HG03139 (cell line): ENCODE data around the gene DIAPH1.

Experiments
- ATAC-seq: cut with Tn5 transposase; IDR thresholded peaks from one replicate; pipeline ENCODE4 v1.9.1; 2021; ENCODE audit not compliant: unreplicated experiment

Gene DIAPH1

GRCh38 chr5:141618804-141619554 lies at the start of gene DIAPH1:
DIAPH1 (minus strand) TSS chr5:141619000; CDS start chr5:141618914, 86 bp downstream.
- ATAC-seq = peak; percentile 83

DNA sequence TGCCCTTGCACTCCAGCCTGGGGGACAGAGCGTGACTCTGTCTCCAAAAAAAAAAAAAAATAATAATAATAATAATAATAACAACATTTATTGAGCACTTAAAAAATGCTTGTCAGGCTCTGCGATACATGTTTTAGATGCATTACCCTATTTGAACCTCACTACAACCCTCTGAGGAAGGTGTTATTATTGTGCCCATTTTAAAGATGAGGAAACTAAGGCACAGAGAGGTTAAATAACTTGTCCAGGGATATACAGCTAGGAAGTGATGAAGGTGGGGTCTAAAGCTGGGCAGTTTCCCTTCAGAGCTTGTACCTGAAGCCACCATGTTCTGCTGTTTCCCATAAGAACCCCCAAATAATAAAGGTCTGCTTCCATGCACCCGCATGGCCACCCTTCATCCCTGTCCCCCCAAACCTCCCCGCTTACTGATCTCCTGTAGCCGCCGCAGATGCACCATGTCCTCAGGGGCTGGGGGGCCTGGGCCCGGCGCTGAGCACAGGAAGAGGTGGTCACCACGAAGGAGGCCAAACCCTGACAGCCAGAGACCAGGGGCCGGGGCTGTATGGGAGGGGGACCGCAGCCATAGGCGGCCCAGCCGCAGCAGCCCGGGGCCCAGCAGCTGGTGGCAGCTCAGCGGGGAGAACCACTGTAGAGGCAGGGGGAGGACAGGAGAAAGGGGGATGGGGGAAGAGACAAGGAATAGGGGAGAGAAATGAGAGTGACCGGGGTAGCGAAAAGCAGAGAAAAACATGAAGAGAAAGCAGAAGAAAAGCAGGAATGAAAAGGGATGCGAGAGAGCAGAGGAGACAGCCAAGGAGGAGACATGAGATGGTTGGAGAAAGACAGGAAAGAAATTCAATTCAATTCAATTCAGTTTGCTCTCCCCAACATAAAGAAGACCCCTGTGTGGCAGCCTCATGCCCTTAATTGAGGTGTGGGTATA lies 47.5 kb upstream of the DIAPH1 start:
- no peak for ATAC-seq

GRCh38 chr5:141664733-141665461 lies 46.1 kb upstream of the DIAPH1 start:
- peak; percentile 88 for ATAC-seq

- ATAC-seq = no peak
Measured at GRCh38 chr5:141663506-141663905, 44.7 kb upstream of the DIAPH1 start.

DNA sequence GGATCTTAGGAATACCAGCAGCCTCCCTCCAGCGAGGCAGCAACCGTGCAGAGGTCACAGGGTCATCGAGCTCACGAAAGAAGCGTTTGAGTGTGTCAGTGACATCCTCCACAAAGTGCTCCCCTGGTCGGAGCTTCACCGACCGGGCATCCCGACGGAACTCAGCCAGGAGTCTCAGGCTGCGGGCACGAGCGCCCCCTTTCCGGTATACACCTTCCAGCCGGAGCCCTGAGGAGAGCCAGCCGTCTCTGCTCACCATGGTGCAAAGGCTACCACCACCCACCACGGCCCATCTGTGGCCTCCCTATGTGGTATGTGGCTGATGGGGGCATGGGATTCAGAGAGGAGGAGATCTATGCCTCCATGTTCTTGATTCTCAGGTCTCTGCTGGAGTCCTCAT lies 43.2 kb upstream of the DIAPH1 start:
- no peak for ATAC-seq

- ATAC-seq = peak; percentile 73
Measured at GRCh38 chr5:141657937-141658545, 39.2 kb upstream of the DIAPH1 start.

DNA sequence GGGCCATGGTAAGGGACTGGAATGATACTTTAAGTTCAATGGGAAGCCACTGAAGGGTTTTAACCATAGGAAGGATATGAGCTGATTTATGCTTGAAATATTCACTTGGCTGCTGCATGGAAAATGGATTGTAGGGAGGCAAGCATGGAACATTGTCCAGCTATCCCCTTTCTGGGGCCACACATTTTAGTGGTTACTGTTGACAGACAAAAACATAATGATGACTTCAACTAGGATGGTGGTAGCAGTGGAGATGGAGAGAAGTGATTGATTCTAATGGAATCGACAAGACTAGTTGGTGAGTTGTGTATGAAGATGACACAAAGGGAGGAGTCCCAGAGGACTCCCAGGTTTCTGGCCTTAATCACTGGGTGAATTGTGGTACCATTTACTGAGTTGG lies 38.6 kb upstream of the DIAPH1 start:
- ATAC-seq = no peak

DNA sequence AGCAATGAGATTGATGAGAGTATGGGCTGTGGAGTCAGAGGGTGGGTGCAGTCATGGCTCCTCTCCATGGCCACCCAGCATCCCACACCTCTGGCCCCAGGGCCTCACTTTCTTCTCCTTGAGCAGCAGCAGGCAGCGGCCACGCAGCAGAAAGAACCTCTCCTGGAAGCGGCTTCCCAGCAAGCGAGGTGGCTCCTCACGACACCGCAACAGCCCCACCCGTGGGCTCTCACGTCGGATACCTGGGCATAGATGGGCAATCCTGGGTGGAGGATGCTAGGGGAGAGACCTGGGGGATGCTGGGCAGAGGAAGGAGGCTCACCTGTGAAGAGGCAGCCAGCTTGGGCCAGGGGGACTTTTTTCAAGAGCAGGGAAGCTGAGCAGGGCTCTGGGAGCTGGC lies 37.6 kb upstream of the DIAPH1 start:
- ATAC-seq = no peak

- ATAC-seq = no peak
Measured at GRCh38 chr5:141655020-141655419, 36.2 kb upstream of the DIAPH1 start.

- ATAC-seq = no peak
Measured at GRCh38 chr5:141654298-141654697, 35.5 kb upstream of the DIAPH1 start.

GRCh38 chr5:141651728-141652105 lies 32.9 kb upstream of the DIAPH1 start:
- no peak for ATAC-seq

- ATAC-seq = peak; percentile 94
Measured at GRCh38 chr5:141650851-141651727, 32.3 kb upstream of the DIAPH1 start, which contains the start of gene FCHSD1. FCHSD1 (minus strand) TSS chr5:141651418; CDS start chr5:141651368, 50 bp downstream.

DNA sequence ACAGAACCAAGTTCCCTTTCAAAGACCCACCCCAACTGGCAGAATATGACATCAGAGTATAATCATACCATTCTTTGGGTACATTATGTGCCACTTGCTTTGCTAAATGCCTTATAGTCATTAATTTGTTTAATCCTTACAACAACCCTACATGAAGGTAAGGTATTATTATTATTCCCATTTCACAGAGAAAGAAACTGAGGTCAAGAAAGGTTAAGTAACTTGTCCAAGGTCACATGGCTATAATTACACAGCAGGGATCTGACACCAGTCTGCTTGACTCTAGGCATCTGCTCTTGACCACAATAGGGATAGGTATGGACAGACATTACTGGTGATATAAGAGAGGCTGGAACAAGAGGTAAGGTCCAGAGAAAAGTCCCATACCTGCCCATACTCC lies 31.2 kb upstream of the DIAPH1 start:
- ATAC-seq = no peak

- ATAC-seq = no peak
Measured at GRCh38 chr5:141649056-141649688, 30.4 kb upstream of the DIAPH1 start.

- no peak for ATAC-seq
Measured at GRCh38 chr5:141647851-141648250, 29.1 kb upstream of the DIAPH1 start.

GRCh38 chr5:141647242-141647641 lies 28.4 kb upstream of the DIAPH1 start:
- no peak for ATAC-seq

DNA sequence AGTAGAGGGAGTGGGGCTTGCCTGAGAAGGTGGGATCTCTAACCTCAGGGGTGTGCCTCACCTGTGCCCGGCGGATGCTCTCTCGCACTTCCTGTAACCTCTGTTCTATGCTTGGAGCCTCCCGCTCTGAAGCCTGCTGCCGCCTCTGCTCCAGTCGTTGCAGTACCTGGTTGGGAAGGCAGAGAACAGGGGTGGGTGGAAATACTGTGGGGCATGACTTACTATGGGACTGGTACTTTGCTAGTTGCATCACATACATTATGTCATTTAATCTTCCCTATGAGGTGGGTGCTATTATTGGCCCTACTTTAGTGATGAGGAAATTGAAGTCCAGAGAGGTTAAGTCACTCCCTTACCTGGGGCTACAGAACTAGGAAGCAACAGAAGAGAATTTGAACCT lies 27.2 kb upstream of the DIAPH1 start:
- no peak for ATAC-seq

DNA sequence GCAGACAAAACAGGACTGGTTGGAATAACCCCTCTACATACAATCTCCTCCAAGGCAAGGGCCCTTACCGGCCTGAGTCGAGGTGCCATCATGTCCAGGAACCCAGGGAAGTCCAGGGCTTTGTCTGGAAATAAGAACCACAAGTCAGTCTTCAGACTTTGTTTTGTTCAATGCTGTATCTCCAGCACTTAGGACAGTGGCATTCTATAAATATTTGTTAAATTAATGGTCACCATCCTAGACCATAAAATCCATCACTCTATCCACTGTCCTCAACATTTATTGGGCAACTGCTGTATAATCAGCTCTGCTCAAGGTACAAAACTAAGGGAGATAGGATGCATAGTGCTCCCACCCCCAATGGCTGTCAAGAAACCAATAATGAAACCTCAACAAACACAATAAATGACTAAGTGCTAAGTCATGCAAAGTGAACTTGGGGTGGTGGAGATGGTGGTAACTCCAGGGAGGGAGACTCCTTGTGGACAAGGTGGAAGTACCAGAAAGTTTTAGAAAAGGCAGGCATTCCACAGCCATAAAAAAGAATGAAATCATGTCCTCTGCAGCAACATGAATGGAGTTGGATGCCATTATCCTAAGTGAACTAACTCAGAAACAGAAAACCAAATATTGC lies 23.0 kb upstream of the DIAPH1 start:
- no peak for ATAC-seq

- ATAC-seq = no peak
Measured at GRCh38 chr5:141640698-141641097, 21.9 kb upstream of the DIAPH1 start.
